DND-41 (cell line): ENCODE results near the gene NAXD.

Experiments
- CTCF ChIP-seq: IDR thresholded peaks from 2 replicates; pipeline ENCODE4 v1.5.1; 2012; ENCODE audit warnings: borderline replicate concordance, low read length, moderate library complexity, mild to moderate bottlenecking; ENCODE audit not compliant: poor library complexity, severe bottlenecking; ENCODE audit errors: extremely low read depth
- EZH2 ChIP-seq: IDR thresholded peaks from 3 replicates; pipeline ENCODE4 v1.6.1; 2012; ENCODE audit warnings: borderline replicate concordance, low read depth, mild to moderate bottlenecking, moderate library complexity, low read length, inconsistent platforms; ENCODE audit not compliant: severe bottlenecking

DNA sequence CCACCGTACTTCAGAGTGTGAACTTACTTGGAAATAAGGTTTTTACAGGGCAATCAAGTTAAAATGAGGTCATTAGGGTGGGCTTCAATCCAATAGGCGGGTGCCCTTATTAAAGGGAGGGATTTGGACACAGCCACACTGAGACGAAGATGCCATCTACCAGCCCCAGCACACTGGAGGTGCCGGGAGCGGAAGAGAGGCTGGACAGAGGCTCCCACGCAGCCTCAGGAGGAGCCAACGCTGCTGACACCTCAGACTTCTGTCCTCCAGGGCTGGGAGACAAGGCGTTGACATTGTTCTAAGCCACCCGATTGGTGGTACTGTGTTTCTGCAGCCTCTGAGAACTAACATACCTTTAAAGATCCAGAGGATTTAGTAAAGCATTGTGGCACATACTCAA, 41.2 kb upstream of the NAXD start:
- TF ChIP-seq CTCF: no peak
- TF ChIP-seq EZH2: no peak
